HepG2 (cell line): ENCODE results near the gene PANK2. TPM values are rescaled to one million over a fixed set of nuclear protein-coding genes. Genes with fewer than 3 reads are reported as not detected.

Experiments
- ATAC-seq: fragments of 200-7000 bp; cut with Tn5 transposase; 3 replicates; pipeline ENCODE4 v1.9.1; 2020; ENCODE audit warnings: mild to moderate bottlenecking, moderate library complexity
- BruUV-seq: library from RNA; stranded (reverse); fragments of 400-500 nt; replicated peaks from 2 replicates; lab custom pipeline; 2021; lab: Mats Ljungman, UMichigan
- CTCF ChIA-PET: fragments of 300-600 bp; formaldehyde crosslinking; extraction: SDS; loops from one replicate; lab custom pipeline; 2021; ENCODE audit warnings: low total read pairs, inconsistent platforms, low intra/inter-chr PET ratio; lab: Yijun Ruan, JAX
- POLR2A ChIA-PET: fragments of 350-600 bp; sonication (Branson Sonifier 250); formaldehyde crosslinking; loops from one replicate; lab custom pipeline; 2020; ENCODE audit warnings: antibody characterized with exemption, inconsistent platforms; lab: Yijun Ruan, JAX
- DNase-seq: peaks from one replicate; pipeline ENCODE4 v3.0.0-alpha.2; 2015; ENCODE audit warnings: low spot score
- FAIRE-seq: peaks from 3 replicates; lab custom pipeline; 2011; peaks lifted over from hg19 to GRCh38; lab: Jason Lieb, UNC
- H2AFZ ChIP-seq: one replicate; pipeline ENCODE4 v1.6.1; 2011; ENCODE audit warnings: low read length, inconsistent platforms
- H3K27ac ChIP-seq: fragments of 300-600 bp; 3 replicates; pipeline ENCODE4 v1.8.0; 2011; ENCODE audit warnings: mixed run types, mild to moderate bottlenecking, mixed read lengths, low read length, inconsistent platforms; ENCODE audit not compliant: insufficient read depth; ENCODE audit errors: extremely low read length
- H3K27me3 ChIP-seq, 2 experiments: fragments of 200-600 bp in 1 of 2; 2 replicates in 1 of 2; 3 replicates in 1 of 2; pipeline versions ENCODE4 v1.6.0 to v1.8.0; 2011; ENCODE audit warnings: low read length in 2 of 2, mild to moderate bottlenecking in 2 of 2, moderate library complexity in 2 of 2, inconsistent platforms in 1 of 2; ENCODE audit not compliant: insufficient read depth in 2 of 2, control insufficient read depth in 1 of 2
- H3K36me3 ChIP-seq, 2 experiments: fragments of 200-600 bp in 1 of 2; replicated peaks in 1 of 2; 2 replicates in 1 of 2; 3 replicates in 1 of 2; pipeline versions ENCODE4 v1.5.1 to v1.8.0; 2011; ENCODE audit warnings: low read length in 2 of 2, inconsistent platforms in 1 of 2; ENCODE audit not compliant: insufficient read depth in 2 of 2, control insufficient read depth in 1 of 2
- H3K4me1 ChIP-seq: 2 replicates; pipeline ENCODE4 v1.5.1; 2012; ENCODE audit warnings: low read length, inconsistent platforms; ENCODE audit not compliant: insufficient read depth
- H3K4me2 ChIP-seq: 2 replicates; pipeline ENCODE4 v1.6.0; 2011; ENCODE audit warnings: low read depth, low read length, inconsistent platforms
- H3K4me3 ChIP-seq, 3 experiments: fragments of 200-600 bp in 1 of 3; sonication (generic), shearing (Covaris generic) in 1 of 3; replicated peaks in 1 of 3; 2 replicates each; pipeline ENCODE4 v1.5.1; 2011 to 2016; ENCODE audit warnings: low read length in 3 of 3, inconsistent platforms in 2 of 3, low read depth in 2 of 3, mild to moderate bottlenecking in 2 of 3, control low read depth in 1 of 3, mixed read lengths in 1 of 3; ENCODE audit not compliant: insufficient read depth in 1 of 3
- H3K79me2 ChIP-seq: one replicate; pipeline ENCODE4 v1.6.1; 2011; ENCODE audit warnings: low read length, inconsistent platforms; ENCODE audit not compliant: insufficient read depth
- H3K9ac ChIP-seq: 2 replicates; pipeline ENCODE4 v1.6.0; 2011; ENCODE audit warnings: mild to moderate bottlenecking, low read depth, low read length, inconsistent platforms; ENCODE audit not compliant: insufficient read depth
- H3K9me3 ChIP-seq: 2 replicates; pipeline ENCODE4 v1.5.1; 2012; ENCODE audit warnings: mild to moderate bottlenecking, low read length
- H4K20me1 ChIP-seq: 2 replicates; pipeline ENCODE4 v1.6.0; 2011; ENCODE audit warnings: inconsistent platforms, mild to moderate bottlenecking, low read length, moderate library complexity; ENCODE audit not compliant: insufficient read depth
- CBFB ChIP-seq: sonication (generic); formaldehyde crosslinking; IDR thresholded peaks from 2 replicates; pipeline ENCODE4 v1.4.0; 2020; ENCODE audit warnings: missing genetic modification reagents
- CCAR2 ChIP-seq: fragments of 200-400 bp; formaldehyde crosslinking; optimal IDR thresholded peaks from 2 replicates; pipeline ENCODE3; 2018; ENCODE audit warnings: low read depth, mild to moderate bottlenecking, low read length, moderate library complexity
- CERS6 ChIP-seq: sonication (generic); formaldehyde crosslinking; IDR thresholded peaks from 2 replicates; pipeline ENCODE4 v1.5.0; 2020; ENCODE audit warnings: missing genetic modification reagents
- CHD2 ChIP-seq: IDR thresholded peaks from 2 replicates; pipeline ENCODE4 v1.6.1; 2011; ENCODE audit warnings: low read depth, low read length, improper control_type of control experiment
- HMGA1 ChIP-seq: sonication (generic); formaldehyde crosslinking; conservative IDR thresholded peaks from 2 replicates; pipeline ENCODE4 v1.4.0; 2020; ENCODE audit warnings: missing genetic modification reagents
- MLX ChIP-seq: IDR thresholded peaks from 2 replicates; pipeline ENCODE4 v1.6.1; 2016
- PAWR ChIP-seq: sonication (generic); formaldehyde crosslinking; IDR thresholded peaks from 2 replicates; pipeline ENCODE4 v1.4.0; 2020; ENCODE audit warnings: missing genetic modification reagents, mild to moderate bottlenecking, borderline replicate concordance
- POGK ChIP-seq: sonication (generic); formaldehyde crosslinking; conservative IDR thresholded peaks from 2 replicates; pipeline ENCODE4 v1.8.0; 2022; ENCODE audit warnings: mild to moderate bottlenecking, moderate library complexity, missing genetic modification reagents
- RNF219 ChIP-seq: sonication (generic); formaldehyde crosslinking; IDR thresholded peaks from 2 replicates; pipeline ENCODE4 v1.5.0; 2020; ENCODE audit warnings: mild to moderate bottlenecking, missing genetic modification reagents
- ZNF460 ChIP-seq: sonication (generic); formaldehyde crosslinking; IDR thresholded peaks from 2 replicates; pipeline ENCODE4 v1.5.1; 2020; ENCODE audit warnings: missing genetic modification reagents, mild to moderate bottlenecking, borderline replicate concordance
- ZNF83 ChIP-seq: sonication (generic); formaldehyde crosslinking; IDR thresholded peaks from 2 replicates; pipeline ENCODE4 v1.4.0; 2020; ENCODE audit warnings: missing genetic modification reagents, mild to moderate bottlenecking, borderline replicate concordance
- WGBS: methylation state at CpG from one replicate; pipeline ENCODE4 v1.1.6; 2017; ENCODE audit warnings: low lambda C conversion rate; 5-methylcytosine and 5-hydroxymethylcytosine counted together
- in situ Hi-C: cut with HindIII; loops from 2 replicates; pipeline ENCODE4 v1.10.0; 2017; ENCODE audit warnings: low pct_unique_long_range_greater_than_20kb; ENCODE audit not compliant: extremely low pct_ligation_motif_present
- intact Hi-C: fragments of 100-400 bp; cut with micrococcal nuclease; formaldehyde crosslinking; loops from one replicate; pipeline ENCODE4 v1.10.0; 2022; ENCODE audit not compliant: unreplicated experiment
- polyA plus RNA-seq, 8 experiments: library from polyadenylated mRNA; depleted of rRNA in 3 of 8; stranded (reverse) in 7 of 8; unstranded in 1 of 8; fragments of >200 nt; fragmentation: Illumina TruSeq in 4 of 8; extraction: Trizol in 4 of 8; gene quantifications; 2 replicates each; pipeline versions ENCODE4 v1.2.1 to v1.2.3, GENCODE V29; 2011 to 2016; ENCODE audit warnings: low read depth in 4 of 8, missing spikeins in 1 of 8, mixed read lengths in 1 of 8; ENCODE audit not compliant: insufficient read depth in 1 of 8
- total RNA-seq, 5 experiments: library from RNA; depleted of rRNA; stranded (reverse); fragments of >200 nt; fragmentation: Illumina TruSeq; extraction: Trizol; gene quantifications; 2 replicates each; pipeline ENCODE4 v1.2.3, GENCODE V29; 2016; ENCODE audit warnings: low read depth in 1 of 5

The PANK2 gene
- total and polyA plus RNA-seq, 2 of the 13 experiments (the other 11 are each of a cell fraction or from before 2014, with no cell fraction given): 39.2 to 123 TPM

GRCh38 chr20:3937618-3938017, 48.4 kb downstream of the PANK2 start (continued):
- TF ChIP-seq RNF219 (no peak), CBFB (no peak), MLX (CRISPR knock-in tag) (no peak), HMGA1 (CRISPR knock-in tag) (no peak), CERS6 (no peak), CCAR2 (no peak), ZNF83 (CRISPR knock-in tag) (no peak), ZNF460 (CRISPR knock-in tag) (no peak), PAWR (CRISPR knock-in tag) (no peak)

- POLR2A ChIA-PET: no interaction called here
- no peak overlapping the region for H3K27ac ChIP-seq
- in situ Hi-C loops: loop anchor here (10.0 kb wide), 1 partner anchor 56 kb away; the partner anchor contains the start of gene PANK2
These were observed 51.7 kb downstream of the PANK2 start for GRCh38 chr20:3940905-3941304.

More at GRCh38 chr20:3940905-3941304, 51.7 kb downstream of the PANK2 start:
- no peak overlapping the region for H2AFZ ChIP-seq
- H3K79me2 ChIP-seq: no peaks in the 10 kb centered on the region
- CTCF ChIA-PET: no interaction called here
- TF ChIP-seq POGK (CRISPR knock-in tag): no peak
- TF ChIP-seq CHD2: no peak
- H3K4me1 ChIP-seq: no peaks in the 10 kb centered on the region
- DNase-seq: no peak
- intact Hi-C loops: no loop called here
- H3K4me2 ChIP-seq: no peak overlapping the region
- no peaks in the 10 kb centered on the region for H4K20me1 ChIP-seq
- no peaks in the 10 kb centered on the region for H3K9me3 ChIP-seq
- no peak overlapping the region for H3K9ac ChIP-seq
- 85% methylated on average over 6 of the region's 6 CpGs for WGBS
- no TSS peak for BruUV-seq
- H3K36me3 ChIP-seq: peaks cover 0 to 4% of the 10 kb centered on the region in 2 experiments; a peak in 1 of 5 replicates
- FAIRE-seq: no peak
- H3K4me3 ChIP-seq: no peak overlapping the region
- no peaks in the 10 kb centered on the region for H3K27me3 ChIP-seq
- no peak for ATAC-seq
